Sigmoid colon (tissue), 3 donors: ENCODE measurements around the gene SPTY2D1.

Experiments used
- POLR2A ChIP-seq, 2 donors: fragments of 450-650 bp; IDR thresholded peaks; one replicate each; pipeline ENCODE4 v1.6.1; 2016; ENCODE audit warnings: antibody characterized with exemption in 2 of 2, mild to moderate bottlenecking in 2 of 2, moderate library complexity in 2 of 2
- TF ChIP-seq, protein P1 (sequence below), 4 experiments: fragments of 450-650 bp in 3 of 4; fragments of 200-600 bp in 1 of 4; IDR thresholded peaks; one replicate each; pipeline ENCODE4 v1.5.1; 2016 to 2019; ENCODE audit warnings: antibody characterized with exemption in 4 of 4, mild to moderate bottlenecking in 3 of 4, moderate library complexity in 2 of 4

DNA sequence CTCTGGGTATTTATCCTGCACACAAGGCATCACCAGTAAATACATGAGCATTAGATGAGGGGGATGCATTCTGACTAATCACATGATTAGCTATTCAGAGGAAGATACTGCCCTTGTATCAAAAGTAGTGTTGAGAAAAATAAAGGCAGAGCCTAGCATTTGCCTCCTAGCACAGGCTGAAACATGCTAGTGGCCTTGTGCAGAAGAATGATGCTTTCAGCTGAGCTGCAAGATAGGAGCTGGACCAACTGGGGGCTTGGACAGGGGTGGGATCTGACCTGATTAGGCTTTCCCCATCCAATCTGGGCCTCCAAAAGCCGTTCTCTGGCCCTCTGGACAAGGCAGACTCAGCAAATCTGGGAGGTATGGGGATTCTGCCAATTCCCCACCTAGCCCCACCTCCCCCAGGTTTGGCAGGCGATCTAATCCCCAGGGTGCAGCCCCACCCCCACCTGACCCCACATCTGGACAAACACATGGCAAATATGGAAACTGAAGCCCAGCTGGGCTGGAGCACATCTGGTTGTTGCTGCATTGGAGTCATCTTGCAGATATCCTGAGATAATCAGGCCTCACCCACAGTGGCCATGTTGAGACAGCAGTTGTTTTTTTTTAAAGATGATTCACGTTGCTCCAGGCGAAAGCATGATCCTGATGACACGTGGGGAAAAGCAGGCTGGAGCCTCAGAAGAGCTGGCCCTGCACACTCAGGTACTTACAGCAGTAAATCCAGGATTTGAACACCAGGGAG, 39.0 kb downstream of the SPTY2D1 start:
- no peak for TF ChIP-seq POLR2A (IDR thresholded peaks at IDR 0.05)
- TF ChIP-seq, protein P1, sequence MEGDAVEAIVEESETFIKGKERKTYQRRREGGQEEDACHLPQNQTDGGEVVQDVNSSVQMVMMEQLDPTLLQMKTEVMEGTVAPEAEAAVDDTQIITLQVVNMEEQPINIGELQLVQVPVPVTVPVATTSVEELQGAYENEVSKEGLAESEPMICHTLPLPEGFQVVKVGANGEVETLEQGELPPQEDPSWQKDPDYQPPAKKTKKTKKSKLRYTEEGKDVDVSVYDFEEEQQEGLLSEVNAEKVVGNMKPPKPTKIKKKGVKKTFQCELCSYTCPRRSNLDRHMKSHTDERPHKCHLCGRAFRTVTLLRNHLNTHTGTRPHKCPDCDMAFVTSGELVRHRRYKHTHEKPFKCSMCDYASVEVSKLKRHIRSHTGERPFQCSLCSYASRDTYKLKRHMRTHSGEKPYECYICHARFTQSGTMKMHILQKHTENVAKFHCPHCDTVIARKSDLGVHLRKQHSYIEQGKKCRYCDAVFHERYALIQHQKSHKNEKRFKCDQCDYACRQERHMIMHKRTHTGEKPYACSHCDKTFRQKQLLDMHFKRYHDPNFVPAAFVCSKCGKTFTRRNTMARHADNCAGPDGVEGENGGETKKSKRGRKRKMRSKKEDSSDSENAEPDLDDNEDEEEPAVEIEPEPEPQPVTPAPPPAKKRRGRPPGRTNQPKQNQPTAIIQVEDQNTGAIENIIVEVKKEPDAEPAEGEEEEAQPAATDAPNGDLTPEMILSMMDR (IDR thresholded peaks at IDR 0.05), result no peak
